Glomerular endothelial cell (primary cell): Measurements from ENCODE around the gene GABARAPL1. TPM values are rescaled to one million over a fixed set of nuclear protein-coding genes. Genes with fewer than 3 reads are reported as not detected.
"Not testable (repeated sequence)": the region's sequence is repeated elsewhere in the genome, so short reads cannot be mapped to it uniquely, and the experiment has no call there.

ENCODE experiments used
- DNase-seq: peaks from one replicate; pipeline ENCODE4 v3.0.0-alpha.2; 2011; ENCODE audit warnings: low read depth, low spot score; ENCODE audit errors: extremely low read depth
- total RNA-seq: library from RNA; depleted of rRNA; stranded (reverse); fragments of >200 nt; gene quantifications from 2 replicates; pipeline ENCODE4 v1.2.3, GENCODE V29; 2015

GABARAPL1 gene
- total RNA-seq: 55.5 TPM in 2 replicates

- no peak for DNase-seq
Observed at GRCh38 chr12:10212739-10213131, at the start of gene GABARAPL1. TSS of gene GABARAPL1 (plus strand) at chr12:10212877. CDS start at chr12:10213130, 253 bp downstream.

GRCh38 chr12:10163084-10163483, 49.6 kb upstream of the GABARAPL1 start:
- no peak for DNase-seq

GRCh38 chr12:10165421-10165820, 47.3 kb upstream of the GABARAPL1 start:
- DNase-seq: no peak

- no peak for DNase-seq
Observed at GRCh38 chr12:10167599-10167998, 45.1 kb upstream of the GABARAPL1 start.

GRCh38 chr12:10169104-10169503, 43.6 kb upstream of the GABARAPL1 start:
- no peak for DNase-seq

GRCh38 chr12:10170216-10170615, 42.5 kb upstream of the GABARAPL1 start:
- DNase-seq: no peak

- no peak for DNase-seq
Observed at GRCh38 chr12:10171973-10172728, 40.5 kb upstream of the GABARAPL1 start, which contains the start of gene OLR1. TSS of gene OLR1 (minus strand) at chr12:10172132. CDS start at chr12:10172077, 55 bp downstream.

- no peak for DNase-seq
Observed at GRCh38 chr12:10174986-10175614, 37.6 kb upstream of the GABARAPL1 start.

GRCh38 chr12:10175846-10176636, 36.6 kb upstream of the GABARAPL1 start:
- no peak for DNase-seq

- DNase-seq: no peak
Observed at GRCh38 chr12:10178821-10179220, 33.9 kb upstream of the GABARAPL1 start, which contains the start of gene TMEM52B. TSS of gene TMEM52B (plus strand) at chr12:10179032. CDS start at chr12:10179575, 543 bp downstream.

GRCh38 chr12:10179776-10180181, 32.9 kb upstream of the GABARAPL1 start:
- DNase-seq: no peak

- DNase-seq: no peak
Observed at GRCh38 chr12:10182354-10183049, 30.2 kb upstream of the GABARAPL1 start.

- DNase-seq: no peak
Observed at GRCh38 chr12:10184261-10184843, 28.3 kb upstream of the GABARAPL1 start.

- DNase-seq: no peak
Observed at GRCh38 chr12:10186299-10186698, 26.4 kb upstream of the GABARAPL1 start.

GRCh38 chr12:10186958-10187357, 25.7 kb upstream of the GABARAPL1 start:
- DNase-seq: not testable (repeated sequence)

GRCh38 chr12:10189653-10190052, 23.0 kb upstream of the GABARAPL1 start:
- no peak for DNase-seq

- no peak for DNase-seq
Observed at GRCh38 chr12:10190558-10191388, 21.9 kb upstream of the GABARAPL1 start.

- no peak for DNase-seq
Observed at GRCh38 chr12:10191865-10192264, 20.8 kb upstream of the GABARAPL1 start.

GRCh38 chr12:10194160-10194670, 18.5 kb upstream of the GABARAPL1 start:
- no peak for DNase-seq
